Stimulated activated CD4-positive, alpha-beta T cell treated with anti-CD3 and anti-CD28 coated beads, Interleukin-2, amount 100 ng/mL, for 48 hours (primary cell): ENCODE results near the gene KRTAP4-5.
"Not testable (repeated sequence)": the region's sequence is repeated elsewhere in the genome, so short reads cannot be mapped to it uniquely, and the experiment has no call there.

Experiments
- DNase-seq, 2 donors: peaks; one replicate each; pipeline ENCODE4 v3.0.0-alpha.2; 2020

KRTAP4-5 gene

DNA sequence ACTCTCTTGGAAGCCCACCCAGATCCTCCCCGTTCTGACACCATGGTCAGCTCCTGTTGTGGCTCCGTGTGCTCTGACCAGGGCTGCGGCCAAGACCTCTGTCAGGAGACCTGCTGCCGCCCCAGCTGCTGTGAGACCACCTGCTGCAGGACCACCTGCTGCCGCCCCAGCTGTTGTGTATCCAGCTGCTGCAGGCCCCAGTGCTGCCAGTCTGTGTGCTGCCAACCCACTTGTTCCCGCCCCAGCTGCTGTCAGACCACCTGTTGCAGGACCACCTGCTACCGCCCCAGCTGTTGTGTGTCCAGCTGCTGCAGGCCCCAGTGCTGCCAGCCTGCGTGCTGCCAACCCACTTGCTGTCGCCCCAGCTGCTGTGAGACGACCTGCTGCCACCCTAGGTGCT lies 44.3 kb downstream of the KRTAP4-5 start, which contains the start of gene KRTAP4-9:
Gene KRTAP4-9, plus strand, starts transcription at position 43 of the 400 bp plus-strand sequence. Its CDS starts 0 bp downstream, at position 43.
- DNase-seq = not testable (repeated sequence)

DNA sequence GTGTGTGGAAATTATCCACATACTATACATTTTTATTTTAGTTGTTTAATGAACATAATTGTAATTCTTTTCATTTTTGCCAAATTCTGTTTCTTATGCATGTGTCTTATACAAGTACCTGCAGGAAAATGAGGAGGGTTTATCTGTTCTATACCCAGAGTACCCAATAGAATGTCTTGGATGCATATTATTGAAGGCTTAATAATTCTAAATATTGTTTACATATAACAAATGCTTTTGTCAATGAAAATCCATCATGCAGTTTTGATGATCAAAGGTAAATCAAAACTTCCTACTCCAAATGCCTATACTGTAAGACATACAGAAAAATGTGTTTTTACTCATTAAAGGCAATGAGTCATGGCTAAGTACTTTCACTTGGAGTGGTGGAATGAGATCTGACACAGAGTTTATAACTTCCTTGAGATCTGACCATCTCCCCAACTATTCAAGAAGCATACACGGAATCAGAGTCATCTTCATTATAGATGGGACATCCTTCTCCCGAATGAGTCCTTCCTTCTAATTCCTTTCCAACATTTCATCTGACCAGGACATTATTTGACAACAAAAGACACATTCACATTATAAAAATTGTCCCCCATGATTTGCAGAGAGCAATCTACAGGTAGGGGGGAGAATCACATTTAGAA lies 45.1 kb downstream of the KRTAP4-5 start:
- not testable (repeated sequence) for DNase-seq

DNA sequence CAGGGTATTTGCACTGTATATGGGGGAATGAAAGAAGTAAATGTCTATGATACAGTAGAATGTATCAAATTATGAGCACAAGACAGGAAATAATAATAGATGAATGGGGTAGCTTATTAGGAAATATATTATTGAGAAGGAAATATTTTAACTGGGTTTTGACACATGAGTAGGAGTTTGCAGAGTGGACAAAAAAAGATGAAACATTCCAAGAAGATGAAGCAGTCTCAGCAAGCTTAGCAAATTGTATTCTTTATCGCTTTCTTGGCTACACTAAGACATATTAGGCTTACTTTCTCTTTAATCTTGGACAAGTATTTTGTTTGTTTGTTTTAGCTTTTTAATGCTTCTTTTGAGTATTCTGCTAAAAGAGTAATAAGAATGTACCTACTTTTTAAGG lies 45.7 kb downstream of the KRTAP4-5 start:
- no peak for DNase-seq

DNA sequence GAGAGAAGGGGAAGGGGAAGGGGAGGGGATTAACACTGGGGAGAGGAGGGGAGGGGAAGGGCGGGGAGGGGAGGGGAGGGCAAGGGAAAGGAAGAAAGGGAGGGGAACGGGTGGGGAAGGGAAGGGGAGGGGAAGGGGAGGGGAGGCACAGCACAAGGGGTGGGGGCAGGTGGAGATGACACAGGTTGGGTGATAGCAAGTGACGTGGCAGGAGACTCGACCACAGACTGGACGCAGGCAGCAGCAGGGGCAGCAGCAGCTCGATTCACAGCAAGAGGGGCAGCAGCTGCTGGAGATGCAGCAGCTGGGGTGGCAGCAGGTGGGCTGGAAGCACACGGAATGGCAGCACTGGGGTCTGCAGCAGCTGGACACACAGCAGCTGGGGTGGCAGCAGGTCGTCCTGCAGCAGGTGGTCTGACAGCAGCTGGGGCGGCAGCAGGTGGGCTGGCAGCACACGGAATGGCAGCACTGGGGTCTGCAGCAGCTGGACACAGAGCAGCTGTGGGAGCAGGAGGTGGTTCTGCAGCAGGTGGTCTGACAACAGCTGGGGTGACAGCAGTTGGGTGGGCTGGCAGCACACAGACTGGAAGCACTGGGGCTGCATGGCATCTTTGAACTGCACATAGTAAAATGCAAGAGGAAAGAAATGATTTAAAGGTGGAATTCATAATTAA lies 47.9 kb downstream of the KRTAP4-5 start, which contains the start of gene KRTAP4-16:
Gene KRTAP4-16, minus strand, starts transcription at position 624 of the 674 bp plus-strand sequence. Its CDS starts 0 bp downstream, at position 624.
- no peak for DNase-seq

DNA sequence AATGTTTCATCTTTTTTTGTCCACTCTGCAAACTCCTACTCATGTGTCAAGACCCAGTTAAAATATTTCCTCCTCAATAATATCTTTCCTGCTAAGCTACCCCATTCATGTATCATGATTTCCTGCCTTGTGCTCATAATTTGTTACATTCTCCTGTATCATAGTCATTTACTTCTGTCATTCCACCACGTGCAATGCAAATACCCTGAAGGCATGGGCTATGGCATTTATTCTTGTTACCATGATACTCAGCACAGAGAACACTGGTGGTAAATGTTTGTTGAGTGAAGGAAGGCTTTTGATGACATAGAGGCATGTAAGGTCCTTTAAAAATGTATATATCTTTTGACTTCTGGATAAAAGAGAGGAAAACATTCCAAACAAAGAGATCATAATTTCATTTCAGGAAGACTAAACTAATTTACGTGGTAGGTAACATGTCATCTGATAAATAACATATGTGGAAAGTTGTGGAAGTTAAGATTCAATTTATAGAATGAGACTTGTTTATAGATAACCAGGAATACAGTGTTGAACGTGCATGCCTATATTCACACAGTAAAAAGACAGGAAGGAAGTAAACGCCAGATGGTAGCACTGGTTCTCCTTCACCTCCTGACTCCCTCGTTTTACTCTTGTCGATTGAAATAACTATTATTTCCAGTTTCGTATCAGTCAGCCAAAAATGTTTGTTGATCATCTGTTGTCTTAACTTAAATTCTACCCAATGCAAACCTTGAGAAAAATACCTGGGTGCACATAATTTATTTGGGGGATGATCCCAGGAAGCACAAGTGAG lies 49.7 kb downstream of the KRTAP4-5 start:
- DNase-seq = not testable (repeated sequence)
